Osteoblast (primary cell): Measurements from ENCODE around the gene ATP1A3. TPM values are rescaled to one million over a fixed set of nuclear protein-coding genes. Genes with fewer than 3 reads are reported as not detected.

Source experiments
- DNase-seq: peaks from one replicate; pipeline ENCODE4 v3.0.0; 2011; ENCODE audit warnings: low spot score, mixed read lengths; ENCODE audit not compliant: insufficient read length; ENCODE audit errors: missing footprints
- H2AFZ ChIP-seq: 2 replicates; pipeline ENCODE4 v1.6.0; 2011; ENCODE audit warnings: mild to moderate bottlenecking, low read length
- H3K27ac ChIP-seq: 2 replicates; pipeline ENCODE4 v1.5.1; 2011; ENCODE audit warnings: mild to moderate bottlenecking, low read depth, low read length, moderate library complexity
- H3K27me3 ChIP-seq: 2 replicates; pipeline ENCODE4 v1.6.0; 2012; ENCODE audit warnings: mild to moderate bottlenecking, control low read depth, inconsistent platforms, low read length, moderate library complexity; ENCODE audit not compliant: insufficient read depth
- H3K36me3 ChIP-seq: 2 replicates; pipeline ENCODE4 v1.5.1; 2011; ENCODE audit warnings: mild to moderate bottlenecking, low read length, control low read depth, moderate library complexity; ENCODE audit not compliant: insufficient read depth
- H3K4me1 ChIP-seq: 2 replicates; pipeline ENCODE4 v1.5.1; 2011; ENCODE audit warnings: mild to moderate bottlenecking, low read length, control low read depth, moderate library complexity; ENCODE audit not compliant: insufficient read depth
- H3K4me2 ChIP-seq: 2 replicates; pipeline ENCODE4 v1.6.0; 2011; ENCODE audit warnings: mild to moderate bottlenecking, low read length; ENCODE audit not compliant: insufficient read depth
- H3K4me3 ChIP-seq: fragments of 200-600 bp; sonication (generic); 3 replicates; pipeline ENCODE4 v1.5.1; 2012; ENCODE audit warnings: mild to moderate bottlenecking, low read length, inconsistent platforms; ENCODE audit not compliant: insufficient read depth
- H3K79me2 ChIP-seq: 2 replicates; pipeline ENCODE4 v1.6.0; 2012; ENCODE audit warnings: mild to moderate bottlenecking, low read length, control low read depth, inconsistent platforms; ENCODE audit not compliant: insufficient read depth
- H3K9me3 ChIP-seq: 2 replicates; pipeline ENCODE4 v1.5.1; 2011; ENCODE audit warnings: low read depth, low read length, control low read depth
- H4K20me1 ChIP-seq: 2 replicates; pipeline ENCODE4 v1.6.0; 2012; ENCODE audit warnings: mild to moderate bottlenecking, low read length, control low read depth; ENCODE audit not compliant: insufficient read depth
- CTCF ChIP-seq: IDR thresholded peaks from 2 replicates; pipeline ENCODE4 v1.5.1; 2011; ENCODE audit warnings: mild to moderate bottlenecking, low read depth, low read length, moderate library complexity; ENCODE audit errors: extremely low read depth
- total RNA-seq: library from RNA; depleted of rRNA; stranded (reverse); fragments of >200 nt; gene quantifications from 2 replicates; pipeline ENCODE4 v1.2.3, GENCODE V29; 2012

The ATP1A3 gene
- total RNA-seq, 1 donor: under 0.01 TPM

- H3K4me1 ChIP-seq: peaks cover 22% of the 10 kb centered on the region
- no peak for TF ChIP-seq CTCF
- no peaks in the 10 kb centered on the region for H3K36me3 ChIP-seq
- peak overlapping the region; percentile 58 for H3K4me2 ChIP-seq
- H3K4me3 ChIP-seq: peak overlapping the region; percentile 16
- peaks cover 25% of the 10 kb centered on the region for H3K27me3 ChIP-seq
- peak; percentile 97 for DNase-seq
- H3K9me3 ChIP-seq: no peaks in the 10 kb centered on the region
- no peaks in the 10 kb centered on the region for H3K79me2 ChIP-seq
- H4K20me1 ChIP-seq: peaks cover 4% of the 10 kb centered on the region
- H2AFZ ChIP-seq: no peak overlapping the region
- peak overlapping the region; percentile 3 for H3K27ac ChIP-seq
Observed at GRCh38 chr19:41936416-41936850, 57.6 kb downstream of the ATP1A3 start.

GRCh38 chr19:41935760-41936415, 58.1 kb downstream of the ATP1A3 start:
- Histone ChIP-seq H3K27ac (no peak overlapping the region), H3K4me1 (peaks cover 22% of the 10 kb centered on the region), H4K20me1 (peaks cover 4% of the 10 kb centered on the region), H3K36me3 (no peaks in the 10 kb centered on the region), H3K79me2 (no peaks in the 10 kb centered on the region), H3K4me2 (peak overlapping the region; percentile 58), H2AFZ (no peak overlapping the region), H3K4me3 (peak overlapping the region; percentile 41), H3K27me3 (peaks cover 31% of the 10 kb centered on the region), H3K9me3 (no peaks in the 10 kb centered on the region)
- no peak for TF ChIP-seq CTCF
- peak; percentile 94 for DNase-seq

GRCh38 chr19:41934849-41935374, 59.1 kb downstream of the ATP1A3 start:
- Histone ChIP-seq H3K79me2 (no peaks in the 10 kb centered on the region), H3K27me3 (peaks cover 41% of the 10 kb centered on the region), H4K20me1 (peaks cover 4% of the 10 kb centered on the region), H3K27ac (no peak overlapping the region), H3K4me1 (peaks cover 22% of the 10 kb centered on the region), H3K4me3 (no peak overlapping the region), H3K36me3 (no peaks in the 10 kb centered on the region), H2AFZ (no peak overlapping the region), H3K4me2 (peak overlapping the region; percentile 58), H3K9me3 (no peaks in the 10 kb centered on the region)
- peak; percentile 98 for DNase-seq
- TF ChIP-seq CTCF: peak; percentile 93

GRCh38 chr19:41933693-41934426, 60.2 kb downstream of the ATP1A3 start:
- Histone ChIP-seq H3K9me3 (no peaks in the 10 kb centered on the region), H3K27ac (no peak overlapping the region), H3K4me2 (no peak overlapping the region), H3K27me3 (peaks cover 50% of the 10 kb centered on the region), H3K79me2 (no peaks in the 10 kb centered on the region), H3K4me3 (no peak overlapping the region), H2AFZ (no peak overlapping the region), H3K4me1 (peaks cover 22% of the 10 kb centered on the region), H3K36me3 (no peaks in the 10 kb centered on the region), H4K20me1 (peaks cover 4% of the 10 kb centered on the region)
- no peak for DNase-seq
- TF ChIP-seq CTCF: no peak
